Kidney glomerular epithelial cell (primary cell): Measurements from ENCODE around the gene ACY1.
A peak's percentile ranks its signal among the peaks of the same experiment; 100 is the strongest.

Experiments
- DNase-seq: peaks from one replicate; lab custom pipeline; 2025; lab: John Stamatoyannopoulos, UW

Gene ACY1

DNA sequence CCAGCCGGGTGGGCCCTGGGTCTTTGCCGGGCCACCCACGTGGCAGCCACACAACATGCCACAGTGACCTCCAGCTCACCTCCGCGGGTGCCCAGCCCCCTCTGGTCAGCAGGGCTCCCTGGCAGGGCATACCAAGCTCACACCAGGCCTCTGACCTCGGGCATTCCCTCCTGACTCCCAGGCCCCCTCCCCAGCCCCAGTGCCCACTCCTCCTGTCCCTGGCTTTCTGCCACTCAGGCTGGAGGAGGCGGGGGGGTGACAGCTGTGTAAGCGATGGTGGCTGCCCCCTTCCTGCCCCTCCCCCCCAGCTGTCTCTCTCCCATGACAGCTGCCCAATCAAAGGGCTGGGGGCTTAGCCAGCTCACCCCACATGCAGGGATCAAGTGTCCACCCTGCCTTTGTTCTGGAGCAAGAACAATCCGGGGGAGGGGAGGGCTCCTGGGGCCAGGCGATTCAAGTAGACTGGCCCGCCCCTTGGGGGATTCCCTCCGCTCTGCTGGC lies 19.3 kb upstream of the ACY1 start:
- no peak for DNase-seq

DNA sequence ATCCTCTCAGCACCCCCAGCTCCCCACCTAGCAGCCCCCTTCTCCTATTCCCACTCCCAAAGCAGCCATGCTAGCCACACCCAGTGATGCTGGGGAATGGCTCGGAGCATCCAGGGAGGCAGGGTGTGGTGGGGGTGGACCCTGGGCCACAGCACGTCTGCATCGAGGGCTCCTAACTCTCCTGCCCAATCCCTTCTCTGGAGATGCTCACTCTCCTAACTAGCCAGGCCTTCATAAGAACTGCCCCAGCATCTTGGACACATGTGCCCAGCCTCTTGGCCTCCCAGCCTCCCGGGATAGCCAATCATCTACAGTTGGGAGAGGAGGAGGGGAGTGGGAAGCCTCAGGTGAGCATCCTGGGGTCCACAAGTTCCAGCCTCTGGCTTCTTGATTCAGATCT lies 18.8 kb upstream of the ACY1 start:
- no peak for DNase-seq

DNA sequence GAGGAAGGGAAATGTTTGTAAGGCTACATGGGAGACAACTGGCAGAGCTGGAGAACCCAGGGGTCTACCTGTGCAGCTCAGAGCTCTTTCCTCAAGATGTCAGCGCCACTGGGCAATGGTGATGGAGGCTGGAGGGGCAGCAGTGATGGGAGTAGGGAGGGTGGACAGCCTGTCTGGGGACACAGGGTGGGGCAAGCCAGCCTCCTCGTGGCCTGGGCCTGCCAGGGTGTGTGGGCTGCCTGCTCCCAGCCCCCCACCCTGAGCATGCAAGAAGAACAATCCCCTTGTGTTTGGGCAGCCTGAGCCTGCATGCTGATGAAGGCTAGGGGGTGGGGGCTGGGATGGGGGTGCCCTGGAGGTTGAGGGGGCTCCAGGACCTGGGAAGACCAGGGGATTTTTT lies 17.3 kb upstream of the ACY1 start:
- no peak for DNase-seq

- DNase-seq: no peak
Observed at GRCh38 chr3:51966486-51966885, 16.8 kb upstream of the ACY1 start.

- no peak for DNase-seq
Observed at GRCh38 chr3:51966922-51967383, 16.4 kb upstream of the ACY1 start.

GRCh38 chr3:51967384-51968169 lies 15.8 kb upstream of the ACY1 start, which contains the start of gene PCBP4:
TSS of gene PCBP4 (minus strand) at chr3:51967454. CDS start at chr3:51961240, 6,214 bp downstream.
- DNase-seq: peak; percentile 11

DNA sequence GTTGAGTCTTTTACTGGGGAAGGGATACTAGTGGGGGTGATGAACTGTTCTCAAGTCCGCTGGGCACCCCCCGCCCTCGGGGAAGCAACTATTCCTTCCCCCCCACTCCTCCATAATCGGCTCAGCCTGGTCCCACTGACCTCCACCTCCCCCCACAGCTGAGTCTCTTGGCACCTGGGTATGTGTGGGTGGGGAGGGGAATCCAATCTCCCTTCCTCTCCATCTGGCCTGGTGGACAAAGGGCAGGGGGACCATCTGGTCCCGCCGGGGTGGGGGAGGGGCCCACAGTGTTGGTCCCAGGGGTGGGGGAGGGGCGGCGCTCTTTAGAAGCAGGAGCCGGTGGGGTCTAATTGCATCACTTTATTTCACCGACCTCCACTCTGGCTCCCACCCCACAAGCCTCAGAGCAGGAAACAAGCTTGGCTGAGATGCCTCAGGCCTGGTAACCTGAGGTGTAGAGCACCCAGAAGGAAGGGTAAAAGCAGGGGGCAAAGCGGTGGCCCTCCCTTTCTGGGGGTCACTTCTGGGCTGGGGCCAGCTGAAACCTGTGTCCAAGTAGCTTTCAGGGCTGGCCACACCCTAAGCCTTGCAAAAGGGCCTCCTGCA lies 15.1 kb upstream of the ACY1 start:
- DNase-seq: no peak

DNA sequence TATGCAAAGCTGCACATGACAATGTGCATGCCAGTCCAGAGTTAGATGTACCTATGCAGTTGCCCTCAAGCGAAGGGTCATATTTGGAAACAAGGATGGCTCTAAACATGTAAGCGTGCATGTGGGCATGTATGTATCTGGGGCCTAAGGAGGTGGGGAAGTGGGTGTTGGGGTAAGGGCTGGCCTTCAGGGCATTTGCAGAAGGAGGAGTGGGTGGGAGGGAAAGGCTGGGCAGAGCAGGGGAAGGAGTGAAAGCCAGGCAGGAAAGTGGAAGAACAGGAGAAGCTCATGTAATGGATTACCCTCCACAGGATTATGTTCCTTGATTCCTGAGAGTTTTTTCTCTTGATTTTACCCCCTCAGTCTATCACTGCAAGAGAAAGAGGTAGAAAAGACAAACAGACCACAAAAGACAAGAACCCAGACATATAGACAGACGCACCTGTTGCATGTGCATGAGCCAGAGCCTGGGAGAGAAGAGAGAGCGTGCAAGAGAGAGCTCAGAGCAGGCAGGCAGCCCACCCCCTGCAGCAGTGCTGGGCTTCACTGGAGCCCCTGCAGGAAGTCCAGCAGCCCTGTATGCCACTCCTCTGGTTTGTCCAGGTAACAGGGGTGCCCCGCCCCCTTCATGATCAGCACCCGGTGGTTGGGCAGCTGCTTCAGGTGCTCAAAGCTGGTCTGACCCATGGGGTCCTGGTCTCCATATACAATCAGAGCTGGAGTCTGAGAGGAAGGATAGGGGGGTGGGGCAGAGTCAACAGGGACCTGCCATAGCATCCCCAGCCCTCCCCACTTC lies 14.3 kb upstream of the ACY1 start:
- no peak for DNase-seq

DNA sequence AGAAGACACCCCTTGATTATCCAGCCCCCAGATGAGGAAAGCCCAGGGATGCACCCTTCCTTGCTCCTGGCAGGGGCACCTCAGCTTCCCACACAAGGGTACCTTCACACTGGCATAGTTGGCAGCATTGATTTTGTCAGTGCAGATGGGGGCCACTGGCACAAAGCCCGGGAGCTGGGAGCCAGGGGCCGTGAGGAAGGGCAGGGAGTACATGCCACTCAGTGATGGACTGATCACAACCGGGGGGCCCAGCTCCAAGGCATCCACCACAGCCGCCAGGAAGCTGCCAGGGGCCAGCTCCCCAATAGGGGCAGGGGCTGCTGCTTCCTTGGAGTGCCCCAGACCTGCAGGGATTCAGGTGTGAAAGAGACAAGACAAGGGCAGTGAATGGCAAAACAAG lies 13.5 kb upstream of the ACY1 start:
- no peak for DNase-seq

DNA sequence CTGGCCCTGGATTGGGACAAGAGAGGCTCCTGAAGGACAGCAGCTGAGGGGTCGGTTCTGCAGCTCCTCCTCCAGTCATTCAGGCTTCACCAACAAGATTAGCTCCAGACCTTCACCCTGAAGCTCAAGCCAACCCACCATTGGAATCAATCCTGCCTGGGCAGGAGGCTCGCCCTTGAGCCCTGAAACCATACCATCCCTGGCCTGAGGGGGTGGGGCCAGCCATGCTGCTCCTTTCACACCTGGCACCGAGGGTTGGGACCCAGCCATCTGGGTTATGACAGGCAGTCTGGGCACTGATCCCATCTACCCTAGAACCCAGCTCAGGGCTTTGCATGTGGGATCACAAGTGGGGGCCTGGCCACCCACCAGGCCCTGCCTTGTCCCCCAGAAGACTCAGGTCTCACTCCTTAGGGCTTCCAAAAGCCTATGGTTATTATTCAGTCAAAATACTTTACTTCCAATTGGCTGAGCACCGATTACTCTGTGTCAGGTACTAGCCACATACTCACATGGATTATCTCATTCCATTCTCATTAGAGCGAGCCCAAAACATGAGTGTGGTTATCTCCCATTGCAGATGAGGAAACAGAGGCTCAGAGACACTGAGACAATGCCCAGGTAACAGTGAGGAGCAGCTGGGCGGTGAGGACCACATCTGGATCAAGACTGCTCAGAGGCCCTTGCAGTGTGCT lies 12.6 kb upstream of the ACY1 start:
- no peak for DNase-seq

- DNase-seq: no peak
Observed at GRCh38 chr3:51971350-51971749, 12.0 kb upstream of the ACY1 start.

- DNase-seq: no peak
Observed at GRCh38 chr3:51974277-51974962, 8.9 kb upstream of the ACY1 start.

GRCh38 chr3:51974963-51975851 lies 8.1 kb upstream of the ACY1 start, which contains the start of gene ABHD14A:
TSS of gene ABHD14A (plus strand) at chr3:51975064. CDS start at chr3:51975136, 72 bp downstream.
- DNase-seq: peak; percentile 14

DNA sequence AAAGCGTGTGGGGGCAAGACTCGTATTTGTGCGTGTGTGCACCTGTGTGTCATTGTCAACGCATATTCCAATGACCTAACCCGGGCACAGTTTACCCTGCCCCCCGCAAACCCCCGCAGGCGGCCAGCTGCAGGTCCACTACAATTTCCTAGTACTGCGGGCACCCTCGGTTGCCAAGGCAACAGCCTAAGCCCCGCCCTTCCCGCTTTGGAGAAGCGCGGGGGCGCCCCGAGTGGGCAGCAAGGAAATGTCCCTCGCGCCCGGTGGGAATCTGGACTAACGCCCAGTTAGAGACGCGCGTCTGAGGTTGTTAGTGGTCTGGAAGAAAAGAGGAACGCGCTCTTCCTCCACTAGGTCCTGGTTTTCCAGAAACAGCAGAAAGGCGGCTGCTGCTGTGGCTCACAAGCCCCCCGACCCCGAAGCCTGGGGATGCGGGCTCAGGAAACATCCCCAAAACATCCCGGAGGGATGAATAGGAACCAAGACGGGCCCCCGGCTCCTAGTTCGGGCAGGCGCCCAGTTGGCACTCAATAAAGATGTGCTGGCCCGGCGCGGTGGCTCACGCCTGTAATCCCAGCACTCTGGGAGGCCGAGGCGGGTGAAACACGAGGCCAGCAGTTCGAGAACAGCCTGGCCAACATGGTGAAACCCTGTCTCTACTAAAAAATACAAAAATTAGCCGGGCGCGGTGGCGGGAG lies 7.3 kb upstream of the ACY1 start:
- DNase-seq: no peak

- DNase-seq: no peak
Observed at GRCh38 chr3:51977446-51978142, 5.7 kb upstream of the ACY1 start.

GRCh38 chr3:51978143-51978502 lies 5.2 kb upstream of the ACY1 start:
- no peak for DNase-seq

DNA sequence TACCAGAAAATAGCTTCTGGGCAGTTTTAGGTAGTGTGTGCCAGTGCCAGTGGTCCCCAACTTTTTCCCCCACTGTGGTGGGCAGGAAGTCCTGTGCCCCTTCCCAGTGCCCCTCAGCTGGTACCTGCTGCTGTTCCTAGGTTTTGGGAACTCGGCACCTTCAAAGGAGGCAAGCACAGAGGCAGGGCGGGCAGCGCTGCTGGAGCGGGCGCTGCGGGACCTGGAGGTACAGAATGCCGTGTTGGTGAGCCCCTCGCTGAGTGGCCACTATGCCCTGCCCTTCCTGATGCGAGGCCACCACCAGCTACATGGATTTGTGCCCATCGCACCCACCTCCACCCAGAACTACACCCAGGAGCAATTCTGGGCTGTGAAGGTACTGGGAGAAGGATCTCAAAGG lies 3.1 kb upstream of the ACY1 start:
- no peak for DNase-seq

GRCh38 chr3:51982352-51982837 lies 940 bp upstream of the ACY1 start:
- peak; percentile 63 for DNase-seq
